Left renal pelvis (tissue), 4 donors: ENCODE data around the gene FOXO6. TPM values are rescaled to one million over a fixed set of nuclear protein-coding genes. Genes with fewer than 3 reads are reported as not detected.

Experiments
- polyA plus RNA-seq, 4 donors: library from polyadenylated mRNA; unstranded; fragments of 120-200 nt; gene quantifications; one replicate each; pipeline ENCODE4 v1.2.1, GENCODE V29; 2013; ENCODE audit not compliant: insufficient read length in 4 of 4

The FOXO6 gene
- polyA plus RNA-seq, 4 donors, result 1.4 to 3.0 (median 2.3) TPM

Other genes with a start within 250 kb of the FOXO6 start
- gene SCMH1, start 119.1 kb upstream of the FOXO6 start, polyA plus RNA-seq, result 10 to 100 TPM; 36.5 to 51.5 (median 40.9) TPM
- 1 to 10 TPM in 2 of 4 donors, under 1 TPM in 2; 0.11 to 6.6 (median 1.8) TPM for gene EDN2, start 123.2 kb downstream of the FOXO6 start, polyA plus RNA-seq